Ovary (tissue), 9 donors: ENCODE measurements around the gene SH2D4B. TPM values are rescaled to one million over a fixed set of nuclear protein-coding genes. Genes with fewer than 3 reads are reported as not detected.
A peak's percentile ranks its signal among the peaks of the same experiment; 100 is the strongest.

Experiments
- DNase-seq, 5 donors: peaks; one replicate each; pipeline ENCODE4 v3.0.0-alpha.2; 2019 to 2020
- H3K27ac ChIP-seq, 2 donors: fragments of 200-600 bp; one replicate each; pipeline versions ENCODE4 v1.5.1 to v1.8.0; 2019 to 2022
- H3K27me3 ChIP-seq: fragments of 200-600 bp; one replicate; pipeline ENCODE4 v1.8.0; 2022
- H3K36me3 ChIP-seq: fragments of 200-600 bp; sonication (generic); one replicate; pipeline ENCODE4 v1.5.1; 2019
- H3K4me1 ChIP-seq: one replicate; pipeline ENCODE4 v1.8.1; 2013; ENCODE audit warnings: mild to moderate bottlenecking, moderate library complexity; ENCODE audit not compliant: insufficient read depth
- H3K4me3 ChIP-seq: fragments of 200-600 bp; sonication (generic); one replicate; pipeline ENCODE4 v1.5.1; 2017
- H3K9me3 ChIP-seq, 2 donors: fragments of 200-600 bp in 1 of 2; sonication (generic) in 1 of 2; one replicate each; pipeline versions ENCODE4 v1.5.1 to v1.8.1; 2013 to 2019; ENCODE audit warnings: mild to moderate bottlenecking in 1 of 2, moderate library complexity in 1 of 2
- CTCF ChIP-seq, 3 donors: fragments of 450-650 bp in 2 of 3; fragments of 200-600 bp in 1 of 3; IDR thresholded peaks; one replicate each; pipeline versions ENCODE4 v1.5.1 to v1.8.0; 2016 to 2022; ENCODE audit warnings: antibody characterized with exemption in 3 of 3, mild to moderate bottlenecking in 1 of 3
- EP300 ChIP-seq: sonication (generic); formaldehyde crosslinking; IDR thresholded peaks from one replicate; pipeline ENCODE4 v1.6.1; 2017; ENCODE audit warnings: antibody characterized with exemption
- POLR2A ChIP-seq: fragments of 450-650 bp; IDR thresholded peaks from one replicate; pipeline ENCODE4 v1.6.1; 2017; ENCODE audit warnings: antibody characterized with exemption, mild to moderate bottlenecking, moderate library complexity
- WGBS, 3 donors: extraction: QIAGEN DNeasy Blood & Tissue Kit in 1 of 3; methylation state at CpG; one replicate each; pipeline versions ENCODE4 v1.1.5 to v1.1.7; 2013 to 2017; 5-methylcytosine and 5-hydroxymethylcytosine counted together
- intact Hi-C, 4 donors: fragments of 100-400 bp; cut with DNase I; formaldehyde crosslinking; loops; one replicate each; pipeline versions ENCODE4 v1.11.0 to v1.15.1; 2022 to 2023
- polyA plus RNA-seq, 2 donors: library from polyadenylated mRNA; stranded (reverse); fragments of 200-250 nt in 1 of 2; fragments of 350-450 nt in 1 of 2; fragmentation: Illumina TruSeq in 1 of 2; extraction: RNeasy Lipid Tissue Mini Kit (QIAGEN cat#74804) in 1 of 2; gene quantifications; one replicate each; pipeline ENCODE4 v1.2.3, GENCODE V29; 2013 to 2014
- total RNA-seq, 7 donors: library from RNA; depleted of rRNA in 2 of 7; stranded (reverse); fragments of >200 nt in 2 of 7; fragmentation: NEBNext Ultra II Directional in 3 of 7; extraction: Animal tissue kit (Norgen Biotek cat#: 25700) in 3 of 7; gene quantifications; one replicate each; pipeline versions ENCODE4 v1.1.0 to v1.2.4, GENCODE V29; 2016 to 2023
- donor health status: DM: no; HTN: no; CAD: no; lungs with moderate emphysema.
- donor health status: DM: no; HTN: no; CAD: no.
- donor health status: Bipolar disorder and iron deficiency.
- donor health status: DM: yes; HTN: yes; CAD: no.
- donor health status: DM: no; HTN: no; CAD: no.
- donor health status: DM: yes; HTN: yes; CAD: no.

SH2D4B gene
- total and polyA plus RNA-seq, 9 donors, result 0.05 to 0.53 (median 0.10) TPM; not detected in 5

GRCh38 chr10:80498078-80498832 is 39.4 kb upstream of the SH2D4B start:
- intact Hi-C loops, result loop anchor here in 1 of 4 donors (5.0 kb wide), 1 partner anchor 36 kb away; no protein-coding TSS in a partner anchor
- DNase-seq, result no peak
- Histone ChIP-seq H3K27ac (peak overlapping the region; percentile 66 to 79), H3K4me1 (peaks cover 52% of the 10 kb centered on the region), H3K27me3 (no peaks in the 10 kb centered on the region), H3K4me3 (no peak overlapping the region), H3K36me3 (no peaks in the 10 kb centered on the region), H3K9me3 (no peaks in the 10 kb centered on the region)
- TF ChIP-seq CTCF (IDR thresholded peaks at IDR 0.05), result no peak
- peak; percentile 32 for TF ChIP-seq POLR2A
- 54 to 58% (median 55%) methylated on average over 8 of the region's 8 CpGs for WGBS, 3 donors

GRCh38 chr10:80498833-80499741 is 38.6 kb upstream of the SH2D4B start:
- no peak for TF ChIP-seq EP300
- TF ChIP-seq CTCF (IDR thresholded peaks at IDR 0.05), result no peak
- no peak for TF ChIP-seq POLR2A
- H3K36me3 ChIP-seq, result no peaks in the 10 kb centered on the region
- no peak overlapping the region for H3K4me3 ChIP-seq
- intact Hi-C loops, result loop anchor here in 1 of 4 donors (5.0 kb wide), 1 partner anchor 37 kb away; no protein-coding TSS in a partner anchor
- H3K9me3 ChIP-seq, result no peaks in the 10 kb centered on the region
- H3K27ac ChIP-seq, result peak overlapping the region; percentile 66 to 79
- DNase-seq, result peak; percentile 89 to 96 (median 94)
- no peaks in the 10 kb centered on the region for H3K27me3 ChIP-seq
- 15 to 18% (median 15%) methylated on average over 14 of the region's 14 CpGs for WGBS, 3 donors
- peaks cover 47% of the 10 kb centered on the region for H3K4me1 ChIP-seq

GRCh38 chr10:80500572-80501380 is 36.9 kb upstream of the SH2D4B start:
- H3K9me3 ChIP-seq, result no peaks in the 10 kb centered on the region
- peaks cover 50% of the 10 kb centered on the region for H3K4me1 ChIP-seq
- TF ChIP-seq EP300, result no peak
- TF ChIP-seq POLR2A, result no peak
- TF ChIP-seq CTCF (IDR thresholded peaks at IDR 0.05), result no peak
- H3K36me3 ChIP-seq, result no peaks in the 10 kb centered on the region
- intact Hi-C loops, result loop anchor here in 2 of 4 donors (5.0 to 10.0 kb wide), 3 partner anchors 48 to 96 kb away; partner anchors contain the start of genes PRXL2A (in 1 of the 2) and TSPAN14 (in 1 of the 2)
- H3K27ac ChIP-seq, result no peak overlapping the region
- DNase-seq, result peak in 2 of 5 donors; percentile 50 to 64
- H3K4me3 ChIP-seq, result no peak overlapping the region
- no peaks in the 10 kb centered on the region for H3K27me3 ChIP-seq
- 81 to 84% (median 81%) methylated on average over 14 of the region's 14 CpGs for whole genome bisulfite sequencing, 3 donors
